ENCODE measurements around the gene ABCB8. TPM values are rescaled to one million over a fixed set of nuclear protein-coding genes. Genes with fewer than 3 reads are reported as not detected.

ABCB8 gene
- total and polyA plus RNA-seq, 9 of the 15 experiments (the other 6 are each of a cell fraction or from before 2014, with no cell fraction given): 7.6 to 106 (median 36.3) TPM

DNA sequence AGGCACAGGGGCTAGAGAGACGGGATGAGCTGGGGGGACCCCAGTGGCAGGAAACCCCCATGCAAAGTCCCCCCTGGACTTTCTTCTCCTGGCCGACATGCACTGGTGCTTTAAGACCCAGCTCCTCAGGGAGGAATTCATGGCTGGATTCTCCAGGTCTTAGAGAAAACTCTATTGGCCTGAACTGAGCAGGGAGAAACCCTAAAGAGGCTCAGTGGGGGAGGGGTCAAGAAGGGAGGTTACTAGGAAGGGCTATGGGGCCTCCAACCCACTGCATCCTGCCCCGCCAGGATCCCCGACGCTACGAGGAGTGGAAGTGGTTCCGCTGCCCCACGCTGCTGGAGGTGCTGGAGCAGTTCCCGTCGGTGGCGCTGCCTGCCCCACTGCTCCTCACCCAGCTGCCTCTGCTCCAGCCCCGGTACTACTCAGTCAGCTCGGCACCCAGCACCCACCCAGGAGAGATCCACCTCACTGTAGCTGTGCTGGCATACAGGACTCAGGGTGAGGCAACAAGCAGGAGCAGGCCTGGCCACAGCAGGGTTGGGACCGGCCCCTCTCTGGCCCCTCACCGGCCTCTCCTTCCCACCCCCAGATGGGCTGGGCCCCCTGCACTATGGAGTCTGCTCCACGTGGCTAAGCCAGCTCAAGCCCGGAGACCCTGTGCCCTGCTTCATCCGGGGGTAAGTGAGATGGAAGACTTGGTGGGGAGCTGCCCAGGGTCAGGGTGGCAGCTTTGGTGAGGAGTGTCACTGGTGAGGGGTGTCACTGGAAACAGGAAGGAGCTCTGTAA, 17.7 kb upstream of the ABCB8 start (continued):
- TF ChIP-seq ZNF134 (CRISPR knock-in tag; conservative IDR thresholded peaks at IDR 0.05) (0 out of 2 replicates have a peak, but pooled peaks have one; percentile 30), WHSC1 (IDR thresholded peaks at IDR 0.05; ENCODE audit: low read length) (no peak), PHF8 (IDR thresholded peaks at IDR 0.05; ENCODE audit: borderline replicate concordance, low read length) (peak; percentile 46; the same call in 1 of the 2 replicates), TGIF2 (CRISPR knock-in tag; IDR thresholded peaks at IDR 0.05) (no peak), SIN3B (IDR thresholded peaks at IDR 0.05; ENCODE audit: low read depth) (no peak), PCBP2 (IDR thresholded peaks at IDR 0.05; ENCODE audit: low read depth, low read length, poor library complexity, severe bottlenecking) (no peak), MITF (IDR thresholded peaks at IDR 0.05) (no peak), ETV1 (tag; conservative IDR thresholded peaks at IDR 0.05; ENCODE audit: low read depth) (no peak), NR0B1 (IDR thresholded peaks at IDR 0.05; ENCODE audit: partially characterized antibody) (no peak), EWSR1 (IDR thresholded peaks at IDR 0.05; ENCODE audit: borderline replicate concordance, low read depth, partially characterized antibody) (no peak), ZNF121 (CRISPR knock-in tag; conservative IDR thresholded peaks at IDR 0.05) (no peak), TEAD4 (IDR thresholded peaks at IDR 0.05; ENCODE audit: low read length) (peak; percentile 75), TEAD4 (CRISPR knock-in tag; IDR thresholded peaks at IDR 0.05; ENCODE audit: borderline replicate concordance) (no peak), ZNF41 (CRISPR knock-in tag; conservative IDR thresholded peaks at IDR 0.05) (peak; percentile 67; the same call in 1 of the 2 replicates), GABPB1 (CRISPR knock-in tag; IDR thresholded peaks at IDR 0.05) (no peak; the same call in 1 of the 2 replicates), NR4A1 (CRISPR knock-in tag; IDR thresholded peaks at IDR 0.05) (no peak; the same call in 1 of the 2 replicates), NR4A1 (tag; IDR thresholded peaks at IDR 0.05) (peak; percentile 88), ESRRB (CRISPR knock-in tag; IDR thresholded peaks at IDR 0.05; ENCODE audit: borderline replicate concordance) (no peak)
- TF ChIP-seq, protein P1, sequence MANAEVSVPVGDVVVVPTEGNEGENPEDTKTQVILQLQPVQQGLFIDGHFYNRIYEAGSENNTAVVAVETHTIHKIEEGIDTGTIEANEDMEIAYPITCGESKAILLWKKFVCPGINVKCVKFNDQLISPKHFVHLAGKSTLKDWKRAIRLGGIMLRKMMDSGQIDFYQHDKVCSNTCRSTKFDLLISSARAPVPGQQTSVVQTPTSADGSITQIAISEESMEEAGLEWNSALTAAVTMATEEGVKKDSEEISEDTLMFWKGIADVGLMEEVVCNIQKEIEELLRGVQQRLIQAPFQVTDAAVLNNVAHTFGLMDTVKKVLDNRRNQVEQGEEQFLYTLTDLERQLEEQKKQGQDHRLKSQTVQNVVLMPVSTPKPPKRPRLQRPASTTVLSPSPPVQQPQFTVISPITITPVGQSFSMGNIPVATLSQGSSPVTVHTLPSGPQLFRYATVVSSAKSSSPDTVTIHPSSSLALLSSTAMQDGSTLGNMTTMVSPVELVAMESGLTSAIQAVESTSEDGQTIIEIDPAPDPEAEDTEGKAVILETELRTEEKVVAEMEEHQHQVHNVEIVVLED (CRISPR knock-in tag; IDR thresholded peaks at IDR 0.05): no peak
- TF ChIP-seq, protein P2, sequence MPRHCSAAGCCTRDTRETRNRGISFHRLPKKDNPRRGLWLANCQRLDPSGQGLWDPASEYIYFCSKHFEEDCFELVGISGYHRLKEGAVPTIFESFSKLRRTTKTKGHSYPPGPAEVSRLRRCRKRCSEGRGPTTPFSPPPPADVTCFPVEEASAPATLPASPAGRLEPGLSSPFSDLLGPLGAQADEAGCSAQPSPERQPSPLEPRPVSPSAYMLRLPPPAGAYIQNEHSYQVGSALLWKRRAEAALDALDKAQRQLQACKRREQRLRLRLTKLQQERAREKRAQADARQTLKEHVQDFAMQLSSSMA (CRISPR knock-in tag; IDR thresholded peaks at IDR 0.05): no peak
- TF ChIP-seq, protein P3, sequence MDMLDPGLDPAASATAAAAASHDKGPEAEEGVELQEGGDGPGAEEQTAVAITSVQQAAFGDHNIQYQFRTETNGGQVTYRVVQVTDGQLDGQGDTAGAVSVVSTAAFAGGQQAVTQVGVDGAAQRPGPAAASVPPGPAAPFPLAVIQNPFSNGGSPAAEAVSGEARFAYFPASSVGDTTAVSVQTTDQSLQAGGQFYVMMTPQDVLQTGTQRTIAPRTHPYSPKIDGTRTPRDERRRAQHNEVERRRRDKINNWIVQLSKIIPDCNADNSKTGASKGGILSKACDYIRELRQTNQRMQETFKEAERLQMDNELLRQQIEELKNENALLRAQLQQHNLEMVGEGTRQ (CRISPR knock-in tag; IDR thresholded peaks at IDR 0.05): no peak

Data from K562 (cell line).